ENCODE results near the gene C16orf74. TPM values are rescaled to one million over a fixed set of nuclear protein-coding genes. Genes with fewer than 3 reads are reported as not detected.

C16orf74 gene
- total RNA-seq, 2 experiments from 2014 or later = 0.33 to 0.53 TPM

DNA sequence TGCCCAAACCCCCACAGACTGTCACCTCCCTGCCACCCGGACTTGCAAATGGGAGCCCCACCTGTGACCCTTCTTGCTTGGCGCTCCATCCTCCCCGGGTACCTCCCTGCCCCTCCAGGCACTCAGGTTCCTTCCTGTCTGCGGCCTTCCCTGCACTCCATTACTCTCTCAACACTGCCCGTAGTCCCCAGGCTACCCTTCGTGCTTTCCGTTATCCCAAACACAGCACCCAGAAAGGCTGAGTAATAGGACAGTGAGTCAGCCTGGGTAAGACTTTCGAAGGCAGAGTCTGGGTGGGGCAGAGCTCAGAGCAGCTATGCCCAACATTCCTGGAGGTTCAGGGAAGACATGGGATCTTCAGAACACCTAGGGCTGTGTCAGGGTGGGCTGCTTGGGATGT lies 16.6 kb upstream of the C16orf74 start:
- Mint-ChIP-seq H3K27me3 (no peaks in the 10 kb centered on the region), H3K27ac (no peak overlapping the region), H3K4me3 (no peak overlapping the region), H3K4me1 (no peaks in the 10 kb centered on the region), H3K36me3 (ENCODE audit: low read depth) (no peaks in the 10 kb centered on the region), H3K9me3 (no peaks in the 10 kb centered on the region)
- ChIA-PET CTCF (interaction anchor here (1.1 kb wide), 1 partner anchor 8 kb away, joined by 3 read pairs; no protein-coding TSS in a partner anchor), POLR2A (no interaction called here)
- no peak for DNase-seq

GRCh38 chr16:85765767-85766166 lies 14.9 kb upstream of the C16orf74 start:
- Mint-ChIP-seq H3K9me3 (no peaks in the 10 kb centered on the region), H3K4me1 (no peaks in the 10 kb centered on the region)

GRCh38 chr16:85765211-85765610 lies 14.3 kb upstream of the C16orf74 start:
- H3K9me3 Mint-ChIP-seq = no peaks in the 10 kb centered on the region
- peaks cover 2% of the 10 kb centered on the region for H3K27me3 Mint-ChIP-seq
- ChIA-PET POLR2A (no interaction called here), CTCF (no interaction called here)
- H3K27ac Mint-ChIP-seq = no peak overlapping the region
- no peaks in the 10 kb centered on the region for H3K36me3 Mint-ChIP-seq (ENCODE audit: low read depth)
- DNase-seq = no peak
- no peak overlapping the region for H3K4me3 Mint-ChIP-seq
- H3K4me1 Mint-ChIP-seq = no peaks in the 10 kb centered on the region

More at GRCh38 chr16:85765767-85766166, 14.9 kb upstream of the C16orf74 start:
- ChIA-PET CTCF (no interaction called here), POLR2A (no interaction called here)
- no peak overlapping the region for H3K27ac Mint-ChIP-seq
- H3K4me3 Mint-ChIP-seq = no peak overlapping the region
- no peaks in the 10 kb centered on the region for H3K27me3 Mint-ChIP-seq
- DNase-seq = no peak
- H3K36me3 Mint-ChIP-seq (ENCODE audit: low read depth) = no peaks in the 10 kb centered on the region

DNA sequence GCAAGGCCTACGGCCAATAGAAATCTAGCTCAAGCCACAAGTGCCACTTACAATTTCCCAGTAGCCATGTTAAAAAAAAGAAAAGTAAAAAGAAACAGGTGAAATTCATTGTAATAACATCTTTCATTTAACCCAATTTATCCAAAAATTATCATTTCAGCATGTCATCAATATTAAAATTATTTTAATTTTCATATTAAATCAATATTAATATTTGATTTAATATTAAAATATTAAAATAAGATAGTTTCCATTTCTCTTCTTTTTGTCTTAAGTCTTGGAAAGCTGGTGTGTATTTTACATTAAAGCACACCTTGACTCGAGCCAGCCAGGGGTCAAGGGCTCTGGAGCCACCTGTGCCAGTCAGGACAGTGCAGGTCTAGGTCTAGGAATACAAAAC lies 12.7 kb upstream of the C16orf74 start:
- H3K27ac Mint-ChIP-seq = no peak overlapping the region
- no peaks in the 10 kb centered on the region for H3K36me3 Mint-ChIP-seq (ENCODE audit: low read depth)
- no peak overlapping the region for H3K4me3 Mint-ChIP-seq
- POLR2A ChIA-PET = no interaction called here
- CTCF ChIA-PET = no interaction called here
- H3K4me1 Mint-ChIP-seq = peaks cover 6% of the 10 kb centered on the region
- H3K27me3 Mint-ChIP-seq = peaks cover 16% of the 10 kb centered on the region
- DNase-seq = no peak
- H3K9me3 Mint-ChIP-seq = no peaks in the 10 kb centered on the region

DNA sequence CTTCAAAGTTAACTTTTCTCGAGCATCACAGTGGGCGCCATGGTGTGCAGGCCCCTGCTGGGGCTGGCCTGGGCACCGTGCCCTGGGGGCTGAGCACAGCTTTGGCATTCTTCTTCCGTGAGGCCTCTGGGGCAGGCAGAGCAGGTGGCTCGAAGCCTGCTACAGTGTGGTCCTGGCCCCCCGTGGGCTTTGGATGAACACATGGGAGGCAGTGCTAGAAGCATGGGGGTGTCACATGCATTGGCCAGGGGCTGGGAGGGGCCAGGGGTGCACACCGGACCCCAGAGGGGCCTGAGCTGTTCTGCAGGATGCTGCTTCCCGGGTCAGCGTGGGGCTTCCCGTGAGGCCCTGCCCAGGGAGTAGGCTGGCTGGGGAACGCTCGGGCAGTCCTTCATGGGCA lies 12.1 kb upstream of the C16orf74 start:
- no peaks in the 10 kb centered on the region for H3K36me3 Mint-ChIP-seq (ENCODE audit: low read depth)
- no peak for DNase-seq
- no peaks in the 10 kb centered on the region for H3K9me3 Mint-ChIP-seq
- ChIA-PET CTCF (no interaction called here), POLR2A (no interaction called here)
- no peak overlapping the region for H3K4me3 Mint-ChIP-seq
- peaks cover 18% of the 10 kb centered on the region for H3K27me3 Mint-ChIP-seq
- H3K4me1 Mint-ChIP-seq = peaks cover 8% of the 10 kb centered on the region
- no peak overlapping the region for H3K27ac Mint-ChIP-seq

DNA sequence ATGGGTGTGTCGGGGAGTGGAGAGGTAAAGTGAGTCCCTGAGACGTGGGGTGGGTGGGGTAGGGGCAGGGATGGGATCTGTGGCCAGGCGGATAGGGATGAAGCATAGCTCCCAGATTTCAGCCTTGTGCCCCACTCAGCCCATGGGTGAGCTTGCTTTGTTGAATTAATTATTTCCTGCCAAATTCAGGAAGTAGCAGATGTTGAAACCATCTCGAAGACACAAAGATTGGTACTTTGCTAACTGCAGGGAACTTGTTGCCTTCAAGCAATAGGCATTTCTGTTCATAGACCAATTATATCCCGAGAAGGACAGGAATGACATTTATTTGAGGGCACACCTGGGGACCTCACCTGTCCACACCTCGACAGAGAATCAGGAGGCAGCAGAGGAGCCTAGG lies 11.0 kb upstream of the C16orf74 start:
- Mint-ChIP-seq H3K4me1 (peaks cover 10% of the 10 kb centered on the region), H3K9me3 (no peaks in the 10 kb centered on the region), H3K27me3 (peaks cover 19% of the 10 kb centered on the region), H3K4me3 (no peak overlapping the region), H3K27ac (no peak overlapping the region), H3K36me3 (ENCODE audit: low read depth) (no peaks in the 10 kb centered on the region)
- ChIA-PET CTCF (no interaction called here), POLR2A (no interaction called here)
- DNase-seq = no peak

- Mint-ChIP-seq H3K4me3 (no peak overlapping the region), H3K27me3 (peaks cover 19% of the 10 kb centered on the region), H3K4me1 (peaks cover 10% of the 10 kb centered on the region), H3K36me3 (ENCODE audit: low read depth) (no peaks in the 10 kb centered on the region), H3K9me3 (no peaks in the 10 kb centered on the region), H3K27ac (no peak overlapping the region)
- ChIA-PET POLR2A (no interaction called here), CTCF (interaction anchor here (0.7 to 1.2 kb wide), 2 partner anchors 8 to 37 kb away, joined by 3 read pairs; no protein-coding TSS in a partner anchor)
- DNase-seq = peak; percentile 23
Measured at GRCh38 chr16:85759631-85760419, 8.9 kb upstream of the C16orf74 start.

DNA sequence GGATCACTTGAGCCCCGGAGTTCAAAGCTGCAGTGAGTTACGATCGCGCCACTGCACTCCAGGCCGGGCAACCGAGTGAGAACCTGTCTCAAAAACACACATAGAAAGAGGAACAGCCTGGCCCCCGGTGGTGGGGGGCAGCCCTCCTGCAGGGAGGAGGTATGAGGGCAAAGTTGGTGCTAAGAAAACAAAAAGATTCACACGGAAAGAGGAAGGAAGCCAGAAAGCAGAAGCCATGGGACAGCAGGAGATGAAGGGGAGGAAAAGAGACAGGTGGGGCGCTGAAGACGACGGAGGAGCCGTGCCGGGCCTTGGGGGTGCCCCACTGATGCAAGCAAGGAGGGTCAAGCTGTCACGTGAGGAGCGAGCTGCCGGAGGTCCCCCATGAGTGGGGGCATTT lies 8.2 kb upstream of the C16orf74 start:
- Mint-ChIP-seq H3K4me3 (no peak overlapping the region), H3K27me3 (peaks cover 19% of the 10 kb centered on the region), H3K27ac (no peak overlapping the region), H3K9me3 (no peaks in the 10 kb centered on the region), H3K4me1 (peaks cover 10% of the 10 kb centered on the region), H3K36me3 (ENCODE audit: low read depth) (no peaks in the 10 kb centered on the region)
- DNase-seq = no peak
- ChIA-PET CTCF (interaction anchor here (1.2 kb wide), 1 partner anchor 36 kb away, joined by 3 read pairs; no protein-coding TSS in a partner anchor), POLR2A (no interaction called here)

GRCh38 chr16:85757341-85757822 lies 6.5 kb upstream of the C16orf74 start:
- Mint-ChIP-seq H3K9me3 (no peaks in the 10 kb centered on the region), H3K27ac (no peak overlapping the region), H3K4me1 (peaks cover 10% of the 10 kb centered on the region), H3K27me3 (peaks cover 27% of the 10 kb centered on the region), H3K36me3 (ENCODE audit: low read depth) (no peaks in the 10 kb centered on the region), H3K4me3 (no peak overlapping the region)
- ChIA-PET POLR2A (no interaction called here), CTCF (no interaction called here)
- DNase-seq = no peak

DNA sequence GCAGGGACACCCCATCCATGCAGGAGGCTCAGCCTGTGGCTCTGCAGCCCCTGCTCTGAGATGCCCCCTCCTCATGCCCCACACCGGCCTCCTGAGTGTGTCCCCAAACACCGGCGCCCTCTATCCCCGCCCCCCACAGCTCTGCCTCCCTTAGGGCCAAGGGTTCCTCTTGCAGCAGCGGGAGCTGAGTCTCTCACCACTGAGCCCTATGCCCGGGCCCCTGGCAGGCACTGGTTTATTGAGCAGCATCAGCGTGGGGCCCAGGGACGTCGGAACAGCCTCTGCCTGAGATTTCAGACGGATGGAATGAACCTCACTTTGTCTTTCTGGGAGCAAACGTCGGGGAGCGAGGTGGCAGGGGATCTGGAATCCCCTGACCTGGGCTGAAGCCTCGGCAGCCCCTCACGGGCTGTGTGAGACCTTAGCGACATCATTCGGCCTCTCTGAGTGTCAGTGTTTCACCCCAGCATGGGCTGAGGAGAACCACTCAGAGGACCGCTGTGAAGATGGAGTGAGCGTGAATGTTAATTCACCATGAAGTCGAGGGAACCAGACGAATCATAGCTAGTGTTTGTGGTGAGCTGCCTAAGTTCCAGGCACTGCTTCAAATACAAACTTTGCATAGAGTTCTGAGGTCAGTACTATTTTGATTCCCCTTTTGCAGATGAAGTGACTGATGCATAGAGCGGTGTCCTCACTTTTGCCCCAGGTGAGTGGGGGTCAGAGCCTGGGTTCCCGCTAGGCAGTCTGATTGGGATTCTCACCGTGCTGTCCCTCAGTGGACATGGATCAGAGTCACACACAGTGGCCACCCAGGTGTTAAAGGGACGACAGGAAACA lies 5.3 kb upstream of the C16orf74 start:
- no peaks in the 10 kb centered on the region for H3K9me3 Mint-ChIP-seq
- H3K4me3 Mint-ChIP-seq = no peak overlapping the region
- H3K27me3 Mint-ChIP-seq = peaks cover 34% of the 10 kb centered on the region
- CTCF ChIA-PET = interaction anchor here (1.0 kb wide), 1 partner anchor 33 kb away, joined by 3 read pairs; no protein-coding TSS in a partner anchor
- H3K27ac Mint-ChIP-seq = no peak overlapping the region
- DNase-seq = no peak
- POLR2A ChIA-PET = no interaction called here
- peaks cover 10% of the 10 kb centered on the region for H3K4me1 Mint-ChIP-seq
- no peaks in the 10 kb centered on the region for H3K36me3 Mint-ChIP-seq (ENCODE audit: low read depth)

GRCh38 chr16:85754413-85754812 lies 3.5 kb upstream of the C16orf74 start:
- POLR2A ChIA-PET = no interaction called here
- Mint-ChIP-seq H3K36me3 (ENCODE audit: low read depth) (no peaks in the 10 kb centered on the region), H3K4me3 (no peak overlapping the region), H3K9me3 (no peaks in the 10 kb centered on the region), H3K27ac (no peak overlapping the region), H3K27me3 (peaks cover 32% of the 10 kb centered on the region), H3K4me1 (peaks cover 14% of the 10 kb centered on the region)
- DNase-seq = no peak
- CTCF ChIA-PET = no interaction called here

GRCh38 chr16:85753976-85754375 lies 3.1 kb upstream of the C16orf74 start:
- no peak for DNase-seq
- peaks cover 11% of the 10 kb centered on the region for H3K4me1 Mint-ChIP-seq
- peaks cover 30% of the 10 kb centered on the region for H3K27me3 Mint-ChIP-seq
- H3K9me3 Mint-ChIP-seq = no peaks in the 10 kb centered on the region
- no peak overlapping the region for H3K4me3 Mint-ChIP-seq
- no peaks in the 10 kb centered on the region for H3K36me3 Mint-ChIP-seq (ENCODE audit: low read depth)
- ChIA-PET POLR2A (no interaction called here), CTCF (no interaction called here)
- H3K27ac Mint-ChIP-seq = no peak overlapping the region

DNA sequence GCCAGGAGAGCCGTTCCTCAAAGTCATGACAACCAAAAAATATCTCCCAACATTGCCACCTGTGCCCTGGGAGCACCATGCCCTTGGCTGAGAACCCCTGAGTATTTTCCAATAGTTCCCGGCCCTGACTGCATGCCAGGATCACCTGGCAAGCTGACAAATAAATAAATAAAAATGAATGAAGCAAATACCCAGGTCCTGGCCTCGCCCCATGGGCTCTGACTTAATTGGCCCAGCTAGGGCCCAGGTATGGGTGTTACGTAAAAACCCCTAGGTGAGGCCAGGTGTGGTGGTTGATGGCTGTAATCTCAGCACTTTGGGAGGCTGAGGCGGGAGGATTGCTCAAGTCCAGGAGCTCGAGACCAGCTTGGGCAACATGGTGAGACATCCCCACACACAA lies 2.7 kb upstream of the C16orf74 start:
- POLR2A ChIA-PET = no interaction called here
- Mint-ChIP-seq H3K4me1 (peaks cover 8% of the 10 kb centered on the region), H3K9me3 (no peaks in the 10 kb centered on the region), H3K36me3 (ENCODE audit: low read depth) (no peaks in the 10 kb centered on the region), H3K27me3 (peaks cover 28% of the 10 kb centered on the region), H3K27ac (no peak overlapping the region), H3K4me3 (no peak overlapping the region)
- DNase-seq = no peak
- CTCF ChIA-PET = no interaction called here
